ENCODE results near the gene PODXL2.

GRCh38 chr3:127671523-127672428 is 42.8 kb downstream of the PODXL2 start:
- TF ChIP-seq CTCF (IDR thresholded peaks at IDR 0.05; ENCODE audit: insufficient read depth, low read length) (no peak), POLR2AphosphoS5 (IDR thresholded peaks at IDR 0.05; ENCODE audit: low read depth) (0 out of 2 replicates have a peak, but pooled peaks have one; percentile 32), GABPA (IDR thresholded peaks at IDR 0.05; ENCODE audit: low read depth) (no peak)
- TF ChIP-seq, protein P1, sequence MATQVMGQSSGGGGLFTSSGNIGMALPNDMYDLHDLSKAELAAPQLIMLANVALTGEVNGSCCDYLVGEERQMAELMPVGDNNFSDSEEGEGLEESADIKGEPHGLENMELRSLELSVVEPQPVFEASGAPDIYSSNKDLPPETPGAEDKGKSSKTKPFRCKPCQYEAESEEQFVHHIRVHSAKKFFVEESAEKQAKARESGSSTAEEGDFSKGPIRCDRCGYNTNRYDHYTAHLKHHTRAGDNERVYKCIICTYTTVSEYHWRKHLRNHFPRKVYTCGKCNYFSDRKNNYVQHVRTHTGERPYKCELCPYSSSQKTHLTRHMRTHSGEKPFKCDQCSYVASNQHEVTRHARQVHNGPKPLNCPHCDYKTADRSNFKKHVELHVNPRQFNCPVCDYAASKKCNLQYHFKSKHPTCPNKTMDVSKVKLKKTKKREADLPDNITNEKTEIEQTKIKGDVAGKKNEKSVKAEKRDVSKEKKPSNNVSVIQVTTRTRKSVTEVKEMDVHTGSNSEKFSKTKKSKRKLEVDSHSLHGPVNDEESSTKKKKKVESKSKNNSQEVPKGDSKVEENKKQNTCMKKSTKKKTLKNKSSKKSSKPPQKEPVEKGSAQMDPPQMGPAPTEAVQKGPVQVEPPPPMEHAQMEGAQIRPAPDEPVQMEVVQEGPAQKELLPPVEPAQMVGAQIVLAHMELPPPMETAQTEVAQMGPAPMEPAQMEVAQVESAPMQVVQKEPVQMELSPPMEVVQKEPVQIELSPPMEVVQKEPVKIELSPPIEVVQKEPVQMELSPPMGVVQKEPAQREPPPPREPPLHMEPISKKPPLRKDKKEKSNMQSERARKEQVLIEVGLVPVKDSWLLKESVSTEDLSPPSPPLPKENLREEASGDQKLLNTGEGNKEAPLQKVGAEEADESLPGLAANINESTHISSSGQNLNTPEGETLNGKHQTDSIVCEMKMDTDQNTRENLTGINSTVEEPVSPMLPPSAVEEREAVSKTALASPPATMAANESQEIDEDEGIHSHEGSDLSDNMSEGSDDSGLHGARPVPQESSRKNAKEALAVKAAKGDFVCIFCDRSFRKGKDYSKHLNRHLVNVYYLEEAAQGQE (IDR thresholded peaks at IDR 0.05; ENCODE audit: insufficient replicate concordance, low read depth) = no peak

All from HL-60 (cell line).